ENCODE data around the gene RABGEF1.
"Not testable (repeated sequence)": the region's sequence is repeated elsewhere in the genome, so short reads cannot be mapped to it uniquely, and the experiment has no call there.

Gene RABGEF1

DNA sequence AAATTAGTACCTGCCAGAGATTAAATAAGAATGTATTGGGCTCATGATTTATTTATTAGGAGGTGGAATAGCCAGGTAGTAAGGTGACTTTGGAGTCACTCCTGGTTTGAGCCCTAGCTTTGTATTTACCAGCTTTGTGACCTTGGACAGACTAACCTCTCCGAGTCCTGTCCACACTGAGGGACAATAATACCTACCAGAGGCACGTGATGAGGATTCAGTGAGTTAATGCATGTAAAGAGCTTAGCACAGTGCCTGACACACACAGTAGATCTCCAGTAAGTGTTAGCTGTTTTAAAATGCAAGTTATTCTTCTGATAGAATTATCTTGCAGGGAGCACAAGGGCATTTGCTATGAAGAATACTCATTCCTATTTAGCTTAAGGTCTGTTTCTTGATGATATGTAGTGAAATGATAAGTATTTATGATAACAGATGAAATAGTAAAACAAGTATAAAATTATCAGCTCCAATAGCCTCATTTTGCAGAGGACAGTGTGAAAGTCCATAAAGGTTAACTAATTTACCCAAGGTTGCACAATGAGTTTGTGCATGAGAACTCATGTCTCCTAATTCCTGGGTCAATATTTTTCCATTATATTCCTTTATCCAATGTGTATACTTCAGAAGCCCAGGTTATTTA, 36.4 kb downstream of the RABGEF1 start:
- Histone ChIP-seq H3K4me3 (ENCODE audit: low read depth in 1 of 2, low read length in 1 of 2) (no peak overlapping the region), H3K36me3 (peaks cover 77% of the 10 kb centered on the region), H3K9me3 (no peaks in the 10 kb centered on the region), H3K4me1 (ENCODE audit: control insufficient read depth in 1 of 2, insufficient read depth in 1 of 2, low read depth in 1 of 2, low read length in 1 of 2) (peaks cover 6 to 8% of the 10 kb centered on the region in 2 experiments), H3K27me3 (no peaks in the 10 kb centered on the region), H3K27ac (no peak overlapping the region)
- TF ChIP-seq, protein P1, sequence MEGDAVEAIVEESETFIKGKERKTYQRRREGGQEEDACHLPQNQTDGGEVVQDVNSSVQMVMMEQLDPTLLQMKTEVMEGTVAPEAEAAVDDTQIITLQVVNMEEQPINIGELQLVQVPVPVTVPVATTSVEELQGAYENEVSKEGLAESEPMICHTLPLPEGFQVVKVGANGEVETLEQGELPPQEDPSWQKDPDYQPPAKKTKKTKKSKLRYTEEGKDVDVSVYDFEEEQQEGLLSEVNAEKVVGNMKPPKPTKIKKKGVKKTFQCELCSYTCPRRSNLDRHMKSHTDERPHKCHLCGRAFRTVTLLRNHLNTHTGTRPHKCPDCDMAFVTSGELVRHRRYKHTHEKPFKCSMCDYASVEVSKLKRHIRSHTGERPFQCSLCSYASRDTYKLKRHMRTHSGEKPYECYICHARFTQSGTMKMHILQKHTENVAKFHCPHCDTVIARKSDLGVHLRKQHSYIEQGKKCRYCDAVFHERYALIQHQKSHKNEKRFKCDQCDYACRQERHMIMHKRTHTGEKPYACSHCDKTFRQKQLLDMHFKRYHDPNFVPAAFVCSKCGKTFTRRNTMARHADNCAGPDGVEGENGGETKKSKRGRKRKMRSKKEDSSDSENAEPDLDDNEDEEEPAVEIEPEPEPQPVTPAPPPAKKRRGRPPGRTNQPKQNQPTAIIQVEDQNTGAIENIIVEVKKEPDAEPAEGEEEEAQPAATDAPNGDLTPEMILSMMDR (IDR thresholded peaks at IDR 0.05), result no peak

DNA sequence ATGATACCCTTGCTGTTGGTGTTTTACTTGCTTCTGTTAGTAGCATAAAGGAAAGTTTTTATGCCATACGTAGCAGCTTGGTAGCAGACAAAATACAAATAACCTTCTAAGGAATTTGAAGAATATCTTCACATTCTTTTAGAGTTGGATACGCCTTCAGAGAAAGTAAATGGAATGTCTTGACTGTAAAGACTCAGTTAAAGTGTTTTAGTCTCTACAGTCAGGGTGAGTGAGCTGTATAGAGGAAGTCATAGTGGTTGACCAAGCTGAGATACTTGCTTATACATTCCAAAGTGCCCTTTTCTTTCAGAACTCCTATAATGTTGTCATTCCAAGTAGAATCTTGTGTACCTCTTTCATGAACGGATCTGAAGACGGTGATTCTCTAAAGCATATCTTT, 37.7 kb downstream of the RABGEF1 start:
- Histone ChIP-seq H3K9me3 (no peaks in the 10 kb centered on the region), H3K36me3 (peaks cover 80% of the 10 kb centered on the region), H3K27me3 (no peaks in the 10 kb centered on the region), H3K4me3 (ENCODE audit: low read depth in 1 of 2, low read length in 1 of 2) (no peak overlapping the region), H3K4me1 (ENCODE audit: control insufficient read depth in 1 of 2, insufficient read depth in 1 of 2, low read depth in 1 of 2, low read length in 1 of 2) (peaks cover 6 to 8% of the 10 kb centered on the region in 2 experiments), H3K27ac (no peak overlapping the region)
- TF ChIP-seq, protein P1 (IDR thresholded peaks at IDR 0.05), result no peak

DNA sequence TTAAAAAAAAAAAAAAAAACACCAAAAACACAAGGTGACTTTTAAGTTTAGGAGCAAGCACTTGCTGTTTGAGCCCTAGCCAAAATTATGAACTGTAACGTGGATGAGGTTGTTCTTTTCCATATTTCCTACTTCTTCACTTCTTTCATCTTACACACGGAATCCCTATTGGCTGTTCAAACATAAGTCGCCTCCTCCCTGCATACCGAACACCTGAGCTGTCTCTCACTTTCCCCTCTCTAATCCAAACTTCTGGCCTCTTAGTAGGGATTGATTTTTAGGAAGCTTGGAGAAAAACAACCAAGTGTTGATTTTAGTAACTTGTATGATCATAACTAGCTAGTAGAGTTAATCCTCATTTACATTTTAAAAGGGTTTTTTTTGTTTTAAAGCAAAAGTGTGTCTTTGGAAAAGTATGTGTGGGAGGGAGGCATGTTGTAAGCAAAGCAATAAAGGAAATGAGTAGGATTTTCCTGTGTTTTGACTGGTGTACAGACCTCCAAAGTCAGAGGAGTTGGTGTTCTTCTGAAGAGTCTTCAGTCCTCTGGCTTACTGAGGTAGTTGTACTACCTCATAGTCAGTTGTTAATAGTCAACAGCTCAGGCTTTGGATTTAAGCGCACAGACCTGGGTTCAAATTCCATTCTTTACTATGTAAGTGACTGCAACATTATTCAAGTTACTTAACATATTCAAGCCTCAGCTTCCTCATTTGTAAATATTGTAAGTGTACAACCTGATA, 39.3 kb downstream of the RABGEF1 start:
- TF ChIP-seq, protein P1 (IDR thresholded peaks at IDR 0.05), result no peak
- Histone ChIP-seq H3K27me3 (no peaks in the 10 kb centered on the region), H3K36me3 (peaks cover 78% of the 10 kb centered on the region)

DNA sequence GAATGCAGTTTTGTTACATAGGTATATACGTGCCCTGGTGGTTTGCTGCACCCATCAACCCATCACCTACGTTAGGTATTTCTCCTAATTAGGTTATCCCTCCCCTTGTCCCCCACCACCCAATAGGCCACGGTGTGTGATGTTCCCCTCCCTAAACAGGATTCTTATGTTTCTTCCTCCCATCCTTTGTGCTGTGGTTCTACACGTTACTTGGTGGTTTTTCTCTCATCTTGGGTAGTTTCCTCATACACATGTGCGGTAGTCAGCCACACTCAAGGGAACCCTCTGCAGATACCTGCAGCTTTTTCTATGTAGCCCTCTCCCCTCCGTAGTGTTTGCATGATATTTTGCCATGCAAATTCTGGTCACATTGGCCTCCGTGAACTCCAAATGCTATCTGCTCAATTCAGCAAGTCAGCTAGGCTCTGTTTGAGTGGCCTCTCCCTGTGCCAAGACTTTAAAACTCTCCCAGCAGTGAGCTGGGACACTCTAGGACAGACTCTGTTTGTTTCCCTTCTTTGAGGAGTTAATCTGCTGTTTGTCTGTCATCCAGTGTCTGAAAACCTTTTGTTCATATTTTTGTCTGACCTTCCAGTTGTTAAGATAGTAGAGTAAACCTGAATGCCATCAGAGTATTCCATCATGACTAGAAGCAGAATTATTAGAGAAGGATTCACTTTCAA, 41.0 kb downstream of the RABGEF1 start:
- Histone ChIP-seq H3K4me1 (ENCODE audit: control insufficient read depth in 1 of 2, insufficient read depth in 1 of 2, low read depth in 1 of 2, low read length in 1 of 2) (peaks cover 6 to 8% of the 10 kb centered on the region in 2 experiments), H3K27me3 (no peaks in the 10 kb centered on the region), H3K4me3 (ENCODE audit: low read depth in 1 of 2, low read length in 1 of 2) (no peak overlapping the region), H3K9me3 (no peaks in the 10 kb centered on the region), H3K36me3 (peaks cover 78% of the 10 kb centered on the region), H3K27ac (no peak overlapping the region)
- TF ChIP-seq, protein P1 (IDR thresholded peaks at IDR 0.05), result no peak

More for the DNA sequence above, 39.3 kb downstream of the RABGEF1 start:
- Histone ChIP-seq H3K9me3 (no peaks in the 10 kb centered on the region), H3K4me1 (ENCODE audit: control insufficient read depth in 1 of 2, insufficient read depth in 1 of 2, low read depth in 1 of 2, low read length in 1 of 2) (peaks cover 6 to 8% of the 10 kb centered on the region in 2 experiments), H3K4me3 (ENCODE audit: low read depth in 1 of 2, low read length in 1 of 2) (no peak overlapping the region), H3K27ac (peak overlapping the region; percentile 72)

DNA sequence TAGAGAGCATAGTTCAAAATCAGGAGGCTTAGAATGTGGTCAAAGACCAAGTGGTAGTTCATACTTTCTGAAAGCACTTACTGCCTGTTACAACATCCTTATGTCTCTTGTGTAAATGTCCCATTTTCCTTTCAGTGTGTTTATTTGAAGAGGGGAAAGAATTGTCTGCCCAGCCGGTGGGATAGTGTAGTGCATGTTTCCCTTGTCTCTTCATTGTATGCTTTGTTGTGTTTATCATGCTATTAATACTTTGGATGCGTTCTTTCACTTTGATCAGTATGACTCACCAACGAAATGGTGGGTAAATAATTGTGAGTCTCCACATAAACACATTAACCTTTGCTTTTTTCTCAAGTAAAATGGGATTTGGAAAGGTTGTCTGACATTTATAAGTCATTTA, 42.3 kb downstream of the RABGEF1 start:
- not testable (repeated sequence) for H3K4me1 ChIP-seq (ENCODE audit: control insufficient read depth in 1 of 2, insufficient read depth in 1 of 2, low read depth in 1 of 2, low read length in 1 of 2); H3K27ac ChIP-seq; H3K27me3 ChIP-seq; H3K4me3 ChIP-seq (ENCODE audit: low read depth in 1 of 2, low read length in 1 of 2); H3K9me3 ChIP-seq
- peaks cover 74% of the 10 kb centered on the region for H3K36me3 ChIP-seq

DNA sequence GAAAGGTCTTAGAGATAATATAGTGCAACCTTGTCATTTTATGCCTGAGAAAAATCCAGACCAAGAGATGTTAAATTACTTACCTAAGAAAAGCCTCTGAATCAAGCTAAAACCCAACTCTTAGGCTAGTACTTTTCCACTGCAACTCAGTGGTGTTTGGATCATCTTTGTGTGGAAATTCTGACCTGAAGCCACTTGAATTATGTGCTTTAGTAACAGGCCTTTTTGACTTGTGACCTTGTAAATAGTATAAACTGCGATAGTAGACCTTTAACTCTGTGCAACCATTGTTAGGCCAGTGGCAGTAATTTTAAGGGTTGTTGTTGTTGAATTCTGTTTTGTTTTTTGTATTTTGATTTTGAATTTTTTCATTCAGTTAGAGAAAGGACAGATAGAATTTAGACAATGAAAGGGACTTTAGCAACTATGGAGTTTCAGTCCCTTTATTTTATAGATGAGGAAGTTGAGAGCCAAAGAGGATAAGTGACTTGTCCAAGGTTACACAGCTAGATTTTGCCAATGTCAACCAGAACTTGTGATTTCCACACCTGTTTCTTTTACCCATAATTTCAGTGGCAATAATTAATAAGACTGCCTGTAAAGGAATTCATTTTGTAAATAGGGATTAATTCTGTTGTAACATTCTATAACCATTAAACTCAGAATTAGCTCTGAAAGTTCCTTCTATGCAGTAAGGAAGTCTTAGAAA, 43.5 kb downstream of the RABGEF1 start:
- not testable (repeated sequence) for H3K4me1 ChIP-seq (ENCODE audit: control insufficient read depth in 1 of 2, insufficient read depth in 1 of 2, low read depth in 1 of 2, low read length in 1 of 2)

More for the DNA sequence above, 43.5 kb downstream of the RABGEF1 start:
- H3K4me3 ChIP-seq (ENCODE audit: low read depth in 1 of 2, low read length in 1 of 2); H3K27me3 ChIP-seq; H3K9me3 ChIP-seq: not testable (repeated sequence)
- Histone ChIP-seq H3K27ac (peak overlapping the region; percentile 62), H3K36me3 (peaks cover 76% of the 10 kb centered on the region)

All from neutrophil (primary cell).